ENCODE results near the gene SLCO3A1.

Gene SLCO3A1

DNA sequence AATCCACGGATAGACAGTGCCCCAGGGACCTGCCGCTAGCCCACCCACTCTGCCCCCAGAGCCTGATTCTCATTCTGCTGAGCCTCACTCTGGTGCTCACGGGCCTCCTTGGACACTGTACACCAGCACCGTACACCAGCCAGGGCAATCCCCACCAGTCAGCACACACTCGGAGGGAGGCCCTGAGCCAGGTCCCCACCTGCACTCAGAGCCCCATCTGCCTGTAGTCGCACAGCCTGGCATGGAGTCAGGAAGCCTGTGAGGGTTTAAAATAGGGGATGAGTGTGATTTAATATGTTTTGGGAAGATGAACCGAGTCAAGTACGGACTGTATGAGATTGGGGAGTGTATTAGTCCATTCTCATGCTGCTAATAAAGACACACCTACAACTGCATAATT is 223.0 kb downstream of the SLCO3A1 start:
- DNase-seq, result no peak
- intact Hi-C loops (cut with DNase I), result loop anchor here (2.0 to 10.0 kb wide), 4 partner anchors 122 to 774 kb away; partner anchors contain the start of gene SLCO3A1

DNA sequence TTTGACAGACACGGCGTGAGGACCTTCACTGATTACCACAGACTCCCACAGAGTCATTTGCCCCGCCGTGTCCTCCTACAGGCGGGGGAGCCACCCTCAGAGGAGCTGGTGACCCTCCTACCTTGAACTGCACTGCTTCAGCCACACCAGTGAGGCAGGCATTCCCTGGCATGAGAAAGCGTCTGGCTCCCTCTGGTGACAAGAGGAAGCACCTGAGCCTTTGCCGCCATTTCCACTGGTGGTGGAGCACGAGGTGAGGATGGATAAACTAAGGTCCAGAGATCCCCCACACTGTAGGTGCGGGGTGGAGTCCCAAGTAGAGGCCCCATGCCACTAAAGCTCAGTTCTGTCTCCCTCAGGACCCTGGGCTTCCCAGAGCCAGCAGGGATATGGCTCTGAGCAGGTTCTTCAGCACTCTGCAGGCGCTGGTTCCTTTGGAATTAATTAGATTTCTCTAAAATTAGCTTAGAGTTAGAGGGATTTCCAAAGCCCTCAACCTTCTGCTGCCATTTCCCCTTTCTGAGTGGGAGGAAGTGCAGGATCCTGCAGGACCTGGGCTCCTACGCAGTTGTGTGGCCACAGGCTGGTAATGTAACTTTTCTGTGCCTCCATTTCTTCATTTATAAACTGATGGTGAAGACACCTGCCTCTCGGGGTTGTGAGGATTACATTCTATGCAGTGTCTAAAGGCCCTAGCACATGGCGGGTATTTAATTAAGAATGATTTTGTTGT is 224.0 kb downstream of the SLCO3A1 start:
- intact Hi-C loops (cut with DNase I), result loop anchor here (2.0 to 10.0 kb wide), 4 partner anchors 123 to 775 kb away; partner anchors contain the start of gene SLCO3A1
- DNase-seq, result peak; percentile 65 to 97 (median 78)

GRCh38 chr15:92078270-92078669 is 224.8 kb downstream of the SLCO3A1 start:
- intact Hi-C loops (cut with DNase I), result loop anchor here (5.0 to 10.0 kb wide), 2 partner anchors 123 to 371 kb away; no protein-coding TSS in a partner anchor

GRCh38 chr15:92079047-92079446 is 225.5 kb downstream of the SLCO3A1 start:
- no peak for DNase-seq
- intact Hi-C loops (cut with DNase I), result loop anchor here (5.0 to 10.0 kb wide), 2 partner anchors 124 to 372 kb away; no protein-coding TSS in a partner anchor

More at GRCh38 chr15:92078270-92078669, 224.8 kb downstream of the SLCO3A1 start:
- no peak for DNase-seq

- DNase-seq, result no peak
- intact Hi-C loops (cut with DNase I), result loop anchor here (5.0 to 10.0 kb wide), 3 partner anchors 125 to 557 kb away; no protein-coding TSS in a partner anchor
Observed at GRCh38 chr15:92079647-92080255, 226.2 kb downstream of the SLCO3A1 start.

DNA sequence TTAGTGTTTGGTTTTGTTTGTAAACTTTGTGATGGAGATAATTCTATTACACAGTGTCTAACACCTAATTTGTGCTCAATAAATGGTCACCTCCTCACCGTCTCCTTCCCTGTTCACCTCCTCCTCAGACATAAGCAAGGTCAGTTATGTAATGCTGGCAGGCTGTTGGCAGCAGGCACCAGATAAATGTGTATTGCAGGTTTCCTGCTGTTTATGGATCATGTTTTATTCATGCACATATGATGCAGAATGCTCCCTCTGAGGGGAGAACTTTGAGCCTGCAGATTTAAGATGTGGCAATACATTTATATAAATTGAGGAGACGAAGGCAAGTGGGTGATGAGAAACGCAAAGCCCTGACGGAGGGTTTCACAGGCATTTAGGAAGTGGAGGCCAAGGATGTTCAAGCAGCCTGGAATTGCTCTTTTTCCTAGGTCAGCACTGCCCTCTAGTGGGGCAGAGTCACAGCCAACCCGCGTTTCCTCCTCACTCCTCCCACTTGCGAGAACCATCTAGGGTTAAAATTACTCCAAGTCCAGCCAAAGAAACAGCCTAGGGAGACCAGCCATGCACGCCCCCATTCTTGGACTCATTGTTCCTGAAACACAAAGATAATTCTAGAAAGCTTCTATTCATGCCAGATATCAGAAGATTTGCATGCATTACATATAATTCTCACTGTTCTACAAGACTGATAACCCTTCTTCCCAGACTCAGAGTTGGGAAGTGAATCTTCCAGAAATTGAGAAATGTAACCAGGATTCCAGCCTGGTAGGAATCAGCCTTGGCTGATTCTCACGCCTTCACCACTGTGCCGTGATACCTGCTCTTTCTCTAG is 228.7 kb downstream of the SLCO3A1 start:
- intact Hi-C loops (cut with DNase I), result loop anchor here (5.0 kb wide), 1 partner anchor 560 kb away; no protein-coding TSS in a partner anchor
- DNase-seq, result peak; percentile 65 to 96 (median 78)

DNA sequence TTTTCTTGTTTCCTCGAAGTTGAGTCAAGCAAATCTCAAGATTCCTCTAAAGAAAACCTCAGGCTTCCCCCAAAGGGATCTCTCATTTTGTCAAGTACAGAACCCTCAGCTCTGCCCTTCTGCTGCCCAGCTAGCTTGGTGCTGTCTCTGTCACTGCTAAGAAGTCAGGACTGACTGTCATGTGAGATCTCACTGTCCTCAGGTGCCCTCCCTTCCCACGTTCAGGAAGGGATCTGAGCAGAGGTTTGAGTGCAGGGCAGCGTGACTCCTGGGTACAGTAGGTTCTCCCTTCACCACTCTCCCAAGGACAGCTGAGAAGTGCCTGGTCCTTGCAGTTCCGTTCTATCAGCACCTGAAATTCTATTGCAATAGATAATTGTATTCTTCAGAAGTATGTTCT is 229.7 kb downstream of the SLCO3A1 start:
- no peak for DNase-seq
- intact Hi-C loops (cut with DNase I), result loop anchor here (5.0 kb wide), 1 partner anchor 561 kb away; no protein-coding TSS in a partner anchor

- no peak for DNase-seq
- intact Hi-C loops (cut with DNase I), result no loop called here
Observed at GRCh38 chr15:92087211-92087610, 233.7 kb downstream of the SLCO3A1 start.

- peak; percentile 43 to 94 (median 71) for DNase-seq
- intact Hi-C loops (cut with DNase I), result no loop called here
Observed at GRCh38 chr15:92091155-92091734, 237.7 kb downstream of the SLCO3A1 start.

GRCh38 chr15:92092289-92093105 is 239.0 kb downstream of the SLCO3A1 start:
- intact Hi-C loops (cut with DNase I), result no loop called here
- DNase-seq, result no peak

DNA sequence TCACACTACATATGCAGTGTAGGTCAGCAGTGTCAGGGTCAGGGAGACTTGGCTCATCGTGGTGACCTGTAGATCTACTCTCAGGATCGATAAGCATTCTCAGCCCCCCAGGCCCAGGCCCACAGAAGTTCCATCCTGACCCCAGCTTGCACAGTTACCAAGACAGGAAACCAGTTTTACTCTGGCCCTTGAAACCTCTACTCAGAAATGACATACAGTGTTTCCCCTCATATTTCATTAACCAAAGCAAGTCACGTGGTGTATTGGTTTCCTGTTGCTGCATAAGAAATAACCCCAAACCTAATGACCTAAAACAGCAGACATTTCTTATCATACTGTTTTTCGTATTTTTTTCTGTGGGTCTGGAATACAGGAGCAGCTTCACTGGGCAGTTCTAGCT is 242.2 kb downstream of the SLCO3A1 start:
- DNase-seq, result no peak

DNA sequence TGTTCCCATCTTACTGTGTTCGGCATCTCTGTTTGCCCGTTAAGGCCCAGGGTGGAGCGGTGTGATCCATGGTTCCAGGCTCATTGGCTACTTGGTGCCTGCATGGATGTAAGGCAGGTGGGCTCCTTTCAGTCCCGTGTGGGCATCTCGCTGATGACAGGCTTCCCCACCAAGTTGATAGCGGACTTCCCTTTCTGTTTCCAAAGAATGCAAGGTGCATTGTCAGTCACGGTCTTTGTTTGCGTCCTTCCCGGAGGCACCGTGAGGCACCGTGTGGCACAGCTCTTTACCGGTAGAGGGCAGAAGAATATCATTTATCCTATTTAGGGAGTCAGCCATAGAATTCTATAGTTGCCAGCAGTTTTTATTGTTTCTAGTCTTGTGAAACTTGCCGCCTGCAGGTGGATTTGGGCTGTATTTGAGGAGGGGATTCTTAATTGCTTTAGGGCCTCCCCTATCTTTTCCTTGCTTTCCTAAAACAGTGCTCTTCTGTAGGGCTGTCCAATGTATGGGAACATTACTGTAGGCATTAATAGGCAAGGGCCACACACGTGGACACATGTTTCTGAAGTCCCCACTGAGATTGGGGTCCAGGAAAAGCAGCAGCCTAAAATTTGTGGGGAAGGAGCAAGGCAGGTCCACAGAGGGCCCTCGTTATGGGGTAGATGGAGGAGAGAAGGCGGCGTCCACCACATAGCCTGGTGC is 244.1 kb downstream of the SLCO3A1 start:
- intact Hi-C loops (cut with DNase I), result loop anchor here (1.0 to 5.0 kb wide), 3 partner anchors 110 to 617 kb away; no protein-coding TSS in a partner anchor

More for the DNA sequence above, 242.2 kb downstream of the SLCO3A1 start:
- intact Hi-C loops (cut with DNase I), result loop anchor here (2.0 to 5.0 kb wide), 2 partner anchors 112 to 619 kb away; no protein-coding TSS in a partner anchor

GRCh38 chr15:92098869-92099268 is 245.4 kb downstream of the SLCO3A1 start:
- intact Hi-C loops (cut with DNase I), result loop anchor here (5.0 kb wide), 1 partner anchor 108 kb away; no protein-coding TSS in a partner anchor
- DNase-seq, result peak in 8 of 10 donors; percentile 43 to 93 (median 62)

More for the DNA sequence above, 244.1 kb downstream of the SLCO3A1 start:
- DNase-seq, result peak in 7 of 10 donors; percentile 34 to 89 (median 58)

GRCh38 chr15:92100301-92100700 is 246.8 kb downstream of the SLCO3A1 start:
- DNase-seq, result no peak
- intact Hi-C loops (cut with DNase I), result no loop called here

- intact Hi-C loops (cut with DNase I), result no loop called here
Observed at GRCh38 chr15:92100751-92101150, 247.2 kb downstream of the SLCO3A1 start.

GRCh38 chr15:92101708-92102394 is 248.3 kb downstream of the SLCO3A1 start:
- no peak for DNase-seq
- intact Hi-C loops (cut with DNase I), result no loop called here

More at GRCh38 chr15:92100751-92101150, 247.2 kb downstream of the SLCO3A1 start:
- DNase-seq, result no peak

- intact Hi-C loops (cut with DNase I), result no loop called here
- DNase-seq, result no peak
Observed at GRCh38 chr15:92102395-92102755, 248.9 kb downstream of the SLCO3A1 start.

DNA sequence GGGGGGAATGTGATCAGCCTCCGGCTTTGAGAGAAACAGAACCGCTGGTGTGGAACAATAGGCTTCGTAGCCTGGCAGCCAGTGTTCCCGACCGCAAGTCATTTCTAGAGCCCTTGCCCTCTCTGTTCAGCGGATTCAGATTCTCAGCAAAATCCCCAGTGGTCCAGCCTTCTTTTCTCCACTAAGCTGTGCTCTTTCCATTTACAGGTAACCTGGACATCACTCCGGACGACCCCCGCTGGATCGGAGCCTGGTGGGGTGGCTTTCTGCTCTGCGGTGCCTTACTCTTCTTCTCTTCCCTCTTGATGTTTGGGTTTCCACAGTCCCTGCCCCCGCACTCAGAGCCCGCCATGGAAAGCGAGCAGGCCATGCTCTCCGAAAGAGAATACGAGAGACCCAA is 250.6 kb downstream of the SLCO3A1 start:
- intact Hi-C loops (cut with DNase I), result no loop called here

More for the DNA sequence above, 250.6 kb downstream of the SLCO3A1 start:
- DNase-seq, result no peak
